SK-N-SH treated with all-trans-retinoic acid at 6 μM for 48 hours (cell line): ENCODE measurements around the gene NCKAP5.
A peak's percentile ranks its signal among the peaks of the same experiment; 100 is the strongest.

Experiments
- CSRNP3 ChIP-seq: fragments of 250-450 bp; sonication (Bioruptor Pico); IDR thresholded peaks from 2 replicates; pipeline ENCODE4 v1.5.1; 2021; ENCODE audit warnings: mild to moderate bottlenecking, moderate library complexity
- ESRRG ChIP-seq: fragments of 250-450 bp; sonication (Bioruptor Pico); IDR thresholded peaks from 2 replicates; pipeline ENCODE4 v1.6.1; 2021; ENCODE audit warnings: mild to moderate bottlenecking
- ISL1 ChIP-seq: fragments of 250-450 bp; sonication (Bioruptor Pico); IDR thresholded peaks from 2 replicates; pipeline ENCODE4 v2.1.2; 2022; ENCODE audit warnings: mild to moderate bottlenecking, moderate library complexity
- OSR1 ChIP-seq: fragments of 250-450 bp; sonication (Bioruptor Pico); IDR thresholded peaks from 2 replicates; pipeline ENCODE4 v1.8.0; 2022; ENCODE audit warnings: moderate library complexity, mild to moderate bottlenecking, inconsistent platforms
- PATZ1 ChIP-seq: fragments of 250-450 bp; sonication (Bioruptor Pico); IDR thresholded peaks from 2 replicates; pipeline ENCODE4 v1.8.0; 2020; ENCODE audit warnings: mild to moderate bottlenecking, moderate library complexity, borderline replicate concordance
- RARB ChIP-seq: fragments of 250-450 bp; sonication (Bioruptor Pico); IDR thresholded peaks from 2 replicates; pipeline ENCODE4 v1.8.0; 2021; ENCODE audit warnings: mild to moderate bottlenecking, moderate library complexity
- TF ChIP-seq, protein P1 (sequence below): fragments of 250-450 bp; sonication (Bioruptor Pico); IDR thresholded peaks from 2 replicates; pipeline ENCODE4 v1.5.1; 2020; ENCODE audit warnings: low read depth, mild to moderate bottlenecking, moderate library complexity
- TF ChIP-seq, protein P2 (sequence below): fragments of 250-450 bp; sonication (Bioruptor Pico); IDR thresholded peaks from 2 replicates; pipeline ENCODE4 v1.8.0; 2021; ENCODE audit warnings: low read depth, mild to moderate bottlenecking, moderate library complexity, borderline replicate concordance

- peak; percentile 21; the same call in 1 of the 2 replicates for TF ChIP-seq CSRNP3 (CRISPR knock-in tag)
- no peak for TF ChIP-seq OSR1 (CRISPR knock-in tag)
- TF ChIP-seq ISL1 (CRISPR knock-in tag) = peak; percentile 75
- no peak for TF ChIP-seq ESRRG (CRISPR knock-in tag)
- no peak for TF ChIP-seq RARB
- TF ChIP-seq, protein P1, sequence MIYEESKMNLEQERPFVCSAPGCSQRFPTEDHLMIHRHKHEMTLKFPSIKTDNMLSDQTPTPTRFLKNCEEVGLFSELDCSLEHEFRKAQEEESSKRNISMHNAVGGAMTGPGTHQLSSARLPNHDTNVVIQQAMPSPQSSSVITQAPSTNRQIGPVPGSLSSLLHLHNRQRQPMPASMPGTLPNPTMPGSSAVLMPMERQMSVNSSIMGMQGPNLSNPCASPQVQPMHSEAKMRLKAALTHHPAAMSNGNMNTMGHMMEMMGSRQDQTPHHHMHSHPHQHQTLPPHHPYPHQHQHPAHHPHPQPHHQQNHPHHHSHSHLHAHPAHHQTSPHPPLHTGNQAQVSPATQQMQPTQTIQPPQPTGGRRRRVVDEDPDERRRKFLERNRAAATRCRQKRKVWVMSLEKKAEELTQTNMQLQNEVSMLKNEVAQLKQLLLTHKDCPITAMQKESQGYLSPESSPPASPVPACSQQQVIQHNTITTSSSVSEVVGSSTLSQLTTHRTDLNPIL (CRISPR knock-in tag) = 0 out of 2 replicates have a peak, but pooled peaks have one; percentile 21
- TF ChIP-seq, protein P2, sequence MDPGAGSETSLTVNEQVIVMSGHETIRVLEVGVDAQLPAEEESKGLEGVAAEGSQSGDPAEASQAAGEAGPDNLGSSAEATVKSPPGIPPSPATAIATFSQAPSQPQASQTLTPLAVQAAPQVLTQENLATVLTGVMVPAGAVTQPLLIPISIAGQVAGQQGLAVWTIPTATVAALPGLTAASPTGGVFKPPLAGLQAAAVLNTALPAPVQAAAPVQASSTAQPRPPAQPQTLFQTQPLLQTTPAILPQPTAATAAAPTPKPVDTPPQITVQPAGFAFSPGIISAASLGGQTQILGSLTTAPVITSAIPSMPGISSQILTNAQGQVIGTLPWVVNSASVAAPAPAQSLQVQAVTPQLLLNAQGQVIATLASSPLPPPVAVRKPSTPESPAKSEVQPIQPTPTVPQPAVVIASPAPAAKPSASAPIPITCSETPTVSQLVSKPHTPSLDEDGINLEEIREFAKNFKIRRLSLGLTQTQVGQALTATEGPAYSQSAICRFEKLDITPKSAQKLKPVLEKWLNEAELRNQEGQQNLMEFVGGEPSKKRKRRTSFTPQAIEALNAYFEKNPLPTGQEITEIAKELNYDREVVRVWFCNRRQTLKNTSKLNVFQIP = no peak
- no peak for TF ChIP-seq PATZ1 (CRISPR knock-in tag)
These were observed 133.1 kb downstream of the NCKAP5 start for GRCh38 chr2:133434959-133435668.
